ENCODE results near the gene FBXL16. TPM values are rescaled to one million over a fixed set of nuclear protein-coding genes. Genes with fewer than 3 reads are reported as not detected.

Gene FBXL16
- total and polyA plus RNA-seq, 2 of the 13 experiments (the other 11 are each of a cell fraction or from before 2014, with no cell fraction given) = 0.22 to 2.0 TPM

DNA sequence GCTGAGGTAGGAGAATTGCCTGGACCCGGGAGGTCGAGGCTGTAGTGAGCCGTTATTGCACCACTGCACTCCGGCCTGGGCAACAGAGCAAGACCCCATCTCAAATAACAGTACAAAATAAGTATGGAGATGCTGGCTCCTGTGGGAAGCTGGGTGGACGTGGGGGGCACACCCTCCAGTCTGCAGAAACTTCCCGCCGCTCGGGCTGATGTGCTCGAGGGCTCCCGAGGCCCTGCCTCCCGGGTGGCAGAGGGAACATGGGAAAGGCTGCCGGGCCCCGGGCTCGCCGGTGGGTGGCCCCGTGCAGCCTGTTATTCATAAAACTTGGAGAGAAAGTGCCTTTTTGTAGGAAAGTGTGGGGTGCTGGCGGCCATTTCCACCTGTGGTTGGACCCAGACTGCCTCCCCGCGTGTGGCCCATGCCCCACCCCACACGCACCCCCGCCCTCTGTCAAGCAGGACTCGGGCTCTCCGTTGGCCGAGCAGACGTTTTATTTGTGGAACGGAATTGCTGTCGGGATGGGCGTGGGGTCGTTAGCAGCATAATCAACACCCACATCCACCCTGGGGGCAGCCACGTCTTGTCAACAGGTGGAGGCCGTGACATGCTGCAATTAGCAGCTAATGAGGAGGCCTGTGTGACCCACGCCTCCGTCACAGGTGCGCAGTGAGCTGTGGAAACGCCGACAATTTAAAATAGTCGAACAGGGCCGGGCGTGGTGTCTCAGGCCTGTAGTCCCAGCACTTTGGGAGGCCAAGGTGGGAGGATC lies 42.6 kb upstream of the FBXL16 start (continued):
- TF ChIP-seq, protein P1, sequence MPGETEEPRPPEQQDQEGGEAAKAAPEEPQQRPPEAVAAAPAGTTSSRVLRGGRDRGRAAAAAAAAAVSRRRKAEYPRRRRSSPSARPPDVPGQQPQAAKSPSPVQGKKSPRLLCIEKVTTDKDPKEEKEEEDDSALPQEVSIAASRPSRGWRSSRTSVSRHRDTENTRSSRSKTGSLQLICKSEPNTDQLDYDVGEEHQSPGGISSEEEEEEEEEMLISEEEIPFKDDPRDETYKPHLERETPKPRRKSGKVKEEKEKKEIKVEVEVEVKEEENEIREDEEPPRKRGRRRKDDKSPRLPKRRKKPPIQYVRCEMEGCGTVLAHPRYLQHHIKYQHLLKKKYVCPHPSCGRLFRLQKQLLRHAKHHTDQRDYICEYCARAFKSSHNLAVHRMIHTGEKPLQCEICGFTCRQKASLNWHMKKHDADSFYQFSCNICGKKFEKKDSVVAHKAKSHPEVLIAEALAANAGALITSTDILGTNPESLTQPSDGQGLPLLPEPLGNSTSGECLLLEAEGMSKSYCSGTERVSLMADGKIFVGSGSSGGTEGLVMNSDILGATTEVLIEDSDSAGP (CRISPR knock-in tag; IDR thresholded peaks at IDR 0.05; ENCODE audit: borderline replicate concordance) = no peak
- no peak for TF ChIP-seq TRIM24 (CRISPR knock-in tag; IDR thresholded peaks at IDR 0.05)

DNA sequence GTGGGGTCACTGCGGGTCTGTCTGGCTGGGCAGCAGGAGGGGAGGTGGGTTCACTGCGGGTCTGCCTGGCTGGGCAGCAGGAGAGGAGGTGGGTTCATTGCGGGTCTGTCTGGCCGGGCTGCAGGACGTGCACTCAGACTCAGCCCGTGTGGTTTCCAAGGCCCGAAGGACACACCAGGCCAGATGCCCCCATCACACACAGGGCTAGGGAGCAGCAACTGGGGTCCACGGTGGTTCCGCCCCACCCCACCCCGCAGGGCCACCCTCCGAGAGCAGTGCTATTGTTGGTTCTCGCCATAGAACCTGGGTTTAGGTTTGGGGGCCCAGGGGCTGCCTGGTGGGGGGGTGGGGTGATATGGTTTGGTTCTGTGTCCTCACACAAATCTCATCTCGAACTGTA lies 41.0 kb upstream of the FBXL16 start:
- Histone ChIP-seq H2AFZ (ENCODE audit: low read length) (no peak overlapping the region), H4K20me1 (ENCODE audit: insufficient read depth, low read length) (no peaks in the 10 kb centered on the region), H3K36me3 (replicated peaks in 1 of 2; ENCODE audit: control insufficient read depth in 1 of 2, insufficient read depth in 2 of 2, low read length in 2 of 2) (no peaks in the 10 kb centered on the region), H3K9ac (ENCODE audit: insufficient read depth, low read depth, low read length) (no peak overlapping the region), H3K79me2 (ENCODE audit: insufficient read depth, low read length) (no peaks in the 10 kb centered on the region), H3K4me1 (ENCODE audit: insufficient read depth, low read length) (peaks cover 7% of the 10 kb centered on the region), H3K27ac (ENCODE audit: extremely low read length, insufficient read depth, low read length) (no peak overlapping the region), H3K4me3 (replicated peaks in 1 of 3; ENCODE audit: insufficient read depth in 1 of 3, low read depth in 2 of 3, low read length in 3 of 3) (no peak overlapping the region), H3K4me2 (ENCODE audit: low read depth, low read length) (no peak overlapping the region), H3K27me3 (ENCODE audit: control insufficient read depth in 1 of 2, insufficient read depth in 2 of 2, low read length in 2 of 2) (peaks cover under 1 to 26% of the 10 kb centered on the region in 2 experiments; a peak in 4 of 5 replicates), H3K9me3 (ENCODE audit: low read length) (no peaks in the 10 kb centered on the region)
- ChIA-PET CTCF (ENCODE audit: low intra/inter-chr PET ratio, low total read pairs) (no interaction called here), POLR2A (no interaction called here)
- no TSS peak for BruUV-seq (replicated peaks)
- 30% methylated on average over 2 of the region's 13 CpGs for WGBS (ENCODE audit: low lambda C conversion rate)
- FAIRE-seq (no peak), DNase-seq (ENCODE audit: low spot score) (no peak), ATAC-seq (no peak)
- intact Hi-C loops (cut with micrococcal nuclease; ENCODE audit: unreplicated experiment) = loop anchor here (1.0 kb wide), 1 partner anchor 39 kb away; no protein-coding TSS in a partner anchor
- in situ Hi-C loops (cut with HindIII; ENCODE audit: extremely low pct_ligation_motif_present, low pct_unique_long_range_greater_than_20kb) = no loop called here
- no peak for TF ChIP-seq ZNF30 (CRISPR knock-in tag; IDR thresholded peaks at IDR 0.05)
- TF ChIP-seq SNAI1 (CRISPR knock-in tag; IDR thresholded peaks at IDR 0.05; ENCODE audit: borderline replicate concordance) = no peak
- no peak for TF ChIP-seq SYNCRIP (IDR thresholded peaks at IDR 0.05; ENCODE audit: insufficient read depth, low read depth, low read length)
- no peak for TF ChIP-seq ZIK1 (CRISPR knock-in tag; IDR thresholded peaks at IDR 0.05; ENCODE audit: borderline replicate concordance, low read depth)
